ENCODE measurements around the gene MARS1.

- no peak for TF ChIP-seq POLR2AphosphoS5 (IDR thresholded peaks at IDR 0.05; ENCODE audit: low read depth, low read length)
- TF ChIP-seq TAF1 (IDR thresholded peaks at IDR 0.05; ENCODE audit: borderline replicate concordance, insufficient read depth, low read length) = no peak
Measured at GRCh38 chr12:57560516-57560915, 72.6 kb downstream of the MARS1 start.
